ENCODE results near the gene PANK3. TPM values are rescaled to one million over a fixed set of nuclear protein-coding genes. Genes with fewer than 3 reads are reported as not detected.
"Not testable (repeated sequence)": the region's sequence is repeated elsewhere in the genome, so short reads cannot be mapped to it uniquely, and the experiment has no call there.

The PANK3 gene
- total RNA-seq, 1 donor from 2014 or later = 264 TPM

DNA sequence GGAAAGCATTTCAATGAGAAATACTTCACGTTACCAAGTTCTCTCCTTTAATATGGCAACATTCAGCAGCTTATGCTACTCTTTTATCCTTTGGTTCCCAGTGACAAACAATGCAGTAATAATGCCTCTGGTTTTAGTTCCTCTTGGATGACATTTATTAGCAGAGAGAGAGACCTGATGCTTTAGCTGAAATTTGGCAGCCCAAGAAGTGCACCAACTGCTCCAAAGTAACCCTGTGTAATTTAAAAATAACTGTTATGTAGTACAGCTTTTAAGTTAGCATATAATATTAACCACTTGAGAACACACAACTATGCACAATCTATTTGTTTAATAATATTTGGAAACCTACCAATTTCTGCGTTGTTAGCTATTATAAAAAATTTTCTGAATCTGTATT is 21.8 kb downstream of the PANK3 start:
- no peak for FAIRE-seq
- no peak for DNase-seq (ENCODE audit: low spot score in 2 of 2)

- no peak for FAIRE-seq
- DNase-seq (ENCODE audit: low spot score in 2 of 2) = no peak
These were observed 25.6 kb downstream of the PANK3 start for GRCh38 chr5:168553377-168554130.

GRCh38 chr5:168552146-168552545 is 27.0 kb downstream of the PANK3 start:
- FAIRE-seq (no peak), DNase-seq (ENCODE audit: low spot score in 2 of 2) (no peak)

GRCh38 chr5:168550656-168551055 is 28.5 kb downstream of the PANK3 start:
- DNase-seq (ENCODE audit: low spot score in 2 of 2) (no peak), FAIRE-seq (no peak)

- DNase-seq (ENCODE audit: low spot score in 2 of 2) (no peak), FAIRE-seq (no peak)
These were observed 29.6 kb downstream of the PANK3 start for GRCh38 chr5:168549554-168549953.

DNA sequence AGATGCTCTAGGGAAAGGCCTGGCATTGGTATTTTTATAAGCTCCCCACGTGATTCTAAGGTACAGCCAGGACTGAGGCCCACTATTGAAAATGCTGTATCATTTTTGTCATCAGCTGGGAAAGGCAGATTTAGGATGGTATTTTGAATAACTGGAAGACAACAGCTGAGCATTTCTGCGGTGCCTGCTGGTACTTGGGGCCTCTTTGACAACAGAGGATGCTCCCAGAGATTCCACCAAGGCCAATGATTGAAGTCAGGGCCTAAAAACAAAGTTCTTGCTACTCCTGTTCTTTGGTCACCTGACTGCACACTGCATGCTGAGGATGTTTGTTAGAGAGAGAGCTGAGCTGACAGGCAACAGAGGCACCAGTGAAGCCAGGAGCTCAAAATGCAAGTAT is 42.0 kb downstream of the PANK3 start:
- DNase-seq (ENCODE audit: low spot score in 2 of 2) = no peak
- FAIRE-seq = no peak

GRCh38 chr5:168534351-168534750 is 44.8 kb downstream of the PANK3 start:
- not testable (repeated sequence) for DNase-seq (ENCODE audit: low spot score in 2 of 2); FAIRE-seq

GRCh38 chr5:168531987-168532864 is 46.9 kb downstream of the PANK3 start:
- no peak for FAIRE-seq
- DNase-seq (ENCODE audit: low spot score in 2 of 2) = no peak

DNA sequence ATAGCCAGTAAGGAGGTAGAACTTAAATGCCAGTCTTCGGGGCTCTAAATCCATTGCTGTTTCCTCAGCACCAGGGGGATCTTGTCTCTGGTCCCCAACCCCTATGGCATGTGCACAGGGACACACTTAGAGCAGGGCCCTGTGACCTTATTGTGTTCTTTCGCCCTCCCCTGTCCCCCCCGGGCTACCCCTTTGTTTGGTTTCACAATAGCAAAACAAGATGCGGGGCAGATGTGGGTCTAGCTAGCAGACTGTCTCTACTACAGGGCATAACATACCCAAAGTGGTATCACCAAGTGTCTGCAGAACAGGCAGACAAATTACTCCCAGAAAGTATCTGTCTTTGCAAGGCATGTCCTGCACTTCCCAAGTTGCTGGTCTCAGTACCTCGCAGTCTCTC is 48.0 kb downstream of the PANK3 start:
- no peak for FAIRE-seq

GRCh38 chr5:168530621-168531150 is 48.5 kb downstream of the PANK3 start:
- no peak for FAIRE-seq
- no peak for DNase-seq (ENCODE audit: low spot score in 2 of 2)

More for the DNA sequence above, 48.0 kb downstream of the PANK3 start:
- DNase-seq (ENCODE audit: low spot score in 2 of 2) = no peak

DNA sequence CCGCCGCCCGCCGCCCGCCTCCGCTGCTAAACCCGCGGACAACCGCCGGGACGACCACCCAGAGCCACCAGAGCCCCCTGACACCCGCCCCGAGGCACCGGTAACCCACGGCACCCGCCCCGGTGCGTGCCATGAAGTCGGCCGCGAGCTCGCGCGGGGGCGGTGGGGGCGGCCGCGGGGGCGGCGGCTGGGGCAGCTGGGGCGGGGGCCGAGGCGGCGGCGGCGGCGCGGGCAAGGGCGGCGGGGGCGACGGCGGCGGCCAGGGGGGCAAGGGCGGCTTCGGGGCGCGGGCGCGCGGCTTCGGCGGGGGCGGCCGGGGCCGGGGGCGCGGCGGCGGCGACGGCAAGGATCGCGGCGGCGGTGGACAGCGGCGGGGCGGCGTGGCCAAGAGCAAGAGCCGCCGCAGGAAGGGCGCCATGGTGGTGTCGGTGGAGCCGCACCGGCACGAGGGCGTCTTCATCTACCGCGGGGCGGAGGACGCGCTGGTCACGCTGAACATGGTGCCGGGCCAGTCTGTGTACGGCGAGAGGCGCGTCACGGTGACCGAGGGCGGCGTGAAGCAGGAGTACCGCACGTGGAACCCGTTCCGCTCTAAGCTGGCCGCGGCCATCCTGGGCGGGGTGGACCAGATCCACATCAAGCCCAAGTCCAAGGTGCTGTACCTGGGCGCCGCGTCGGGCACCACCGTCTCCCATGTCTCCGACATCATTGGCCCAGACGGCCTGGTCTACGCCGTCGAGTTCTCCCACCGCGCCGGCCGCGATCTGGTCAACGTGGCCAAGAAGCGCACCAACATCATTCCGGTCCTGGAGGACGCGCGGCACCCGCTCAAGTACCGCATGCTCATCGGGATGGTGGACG is 49.6 kb downstream of the PANK3 start:
- DNase-seq (ENCODE audit: low spot score in 2 of 2) (peak in 1 of 2 donors; percentile 53), FAIRE-seq (no peak)

DNA sequence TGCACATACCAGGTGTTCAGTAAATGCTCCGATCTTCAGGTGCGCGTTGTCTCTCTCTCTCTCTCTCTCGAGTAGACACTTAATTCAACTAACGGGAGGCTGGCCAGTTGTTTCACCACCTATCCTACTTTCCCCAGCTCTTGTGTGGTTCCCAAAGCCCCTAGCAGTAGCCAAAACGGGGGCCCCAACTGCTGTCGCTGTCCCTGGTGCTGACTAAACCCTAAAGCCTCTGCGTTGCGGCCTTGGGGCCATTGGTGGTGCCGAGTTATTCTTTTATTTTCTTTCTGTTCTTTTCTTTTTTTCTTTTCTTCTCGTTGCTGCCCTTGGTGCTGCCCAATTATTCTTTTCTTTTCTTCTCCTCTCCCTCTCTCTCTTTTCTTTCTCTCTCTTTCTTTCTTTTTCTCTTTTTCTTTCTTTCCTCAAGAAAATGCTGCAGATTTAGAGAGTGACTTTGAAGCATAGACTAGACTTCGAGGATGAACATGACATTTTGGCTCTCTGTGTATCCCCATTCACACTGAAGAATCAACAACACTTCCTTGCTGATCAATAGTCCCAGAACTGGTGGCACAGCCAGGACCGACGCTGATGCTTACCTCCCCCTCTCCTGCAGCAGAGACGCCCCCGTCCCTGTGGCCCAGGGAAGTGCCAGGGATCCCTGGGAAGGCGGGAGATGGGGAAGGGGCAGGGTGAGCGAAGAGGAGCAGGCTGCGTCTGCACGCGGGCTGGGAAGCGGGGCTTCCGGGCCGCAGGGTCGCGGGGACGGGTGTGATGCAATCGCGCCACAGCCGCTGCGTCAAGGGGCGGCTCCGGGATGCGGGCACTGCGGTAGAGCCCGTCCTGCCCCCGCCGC is 50.4 kb downstream of the PANK3 start, which contains the start of gene FBLL1:
Gene FBLL1, plus strand, starts transcription at position 785 of the 853 bp plus-strand sequence. CDS start 200 bp downstream, outside the sequence.
- peak in 1 of 2 donors; percentile 48 for DNase-seq (ENCODE audit: low spot score in 2 of 2)
- no peak for FAIRE-seq

GRCh38 chr5:168527756-168528295 is 51.3 kb downstream of the PANK3 start:
- no peak for FAIRE-seq

DNA sequence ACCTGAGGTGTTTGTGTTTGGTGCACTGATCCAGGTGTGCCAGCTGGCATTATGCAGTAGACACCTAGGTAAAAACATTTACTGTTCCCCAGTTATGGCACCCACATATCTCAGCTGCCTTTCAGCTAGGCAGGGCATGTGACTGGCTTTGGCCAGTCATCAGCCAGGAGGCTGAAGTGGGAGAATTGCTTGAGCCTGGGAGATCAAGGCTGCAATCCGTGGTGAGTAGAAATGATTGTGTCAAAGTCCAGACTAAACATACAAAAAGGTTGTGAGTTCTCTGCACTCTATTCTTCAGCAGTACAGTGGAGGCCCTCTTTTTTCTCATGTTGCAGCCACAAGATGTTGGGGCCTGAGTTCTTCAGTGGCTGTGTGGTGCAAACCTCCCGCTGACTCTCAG is 53.3 kb downstream of the PANK3 start:
- FAIRE-seq (no peak), DNase-seq (ENCODE audit: low spot score in 2 of 2) (no peak)

More at GRCh38 chr5:168527756-168528295, 51.3 kb downstream of the PANK3 start:
- no peak for DNase-seq (ENCODE audit: low spot score in 2 of 2)

DNA sequence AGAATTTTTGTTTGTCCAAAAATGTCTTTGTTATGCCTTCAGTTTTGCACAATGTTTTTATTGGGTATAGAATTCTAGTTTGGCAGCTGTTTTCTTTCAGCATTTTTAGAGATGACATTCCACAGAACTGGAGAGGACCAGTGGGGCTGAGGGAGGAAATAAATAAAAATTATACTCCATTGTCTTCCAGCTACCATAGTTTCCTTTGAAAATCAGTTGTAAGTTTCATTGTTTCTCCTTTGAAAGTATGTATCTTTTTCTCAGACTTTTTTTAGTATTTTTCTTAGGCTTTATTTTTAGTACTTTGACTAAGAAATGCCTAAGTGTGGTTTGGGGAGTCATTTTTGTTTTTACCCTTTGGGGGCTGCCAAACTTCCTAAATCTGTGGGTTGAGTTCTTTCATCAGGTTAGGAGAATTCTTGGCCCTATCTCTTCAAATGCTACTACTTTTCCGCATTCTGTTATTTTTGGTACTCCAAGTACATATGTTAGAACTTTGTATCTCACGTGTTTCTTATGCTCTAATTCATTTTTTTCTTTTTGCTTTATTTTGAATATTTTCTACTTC is 65.2 kb downstream of the PANK3 start:
- no peak for FAIRE-seq

DNA sequence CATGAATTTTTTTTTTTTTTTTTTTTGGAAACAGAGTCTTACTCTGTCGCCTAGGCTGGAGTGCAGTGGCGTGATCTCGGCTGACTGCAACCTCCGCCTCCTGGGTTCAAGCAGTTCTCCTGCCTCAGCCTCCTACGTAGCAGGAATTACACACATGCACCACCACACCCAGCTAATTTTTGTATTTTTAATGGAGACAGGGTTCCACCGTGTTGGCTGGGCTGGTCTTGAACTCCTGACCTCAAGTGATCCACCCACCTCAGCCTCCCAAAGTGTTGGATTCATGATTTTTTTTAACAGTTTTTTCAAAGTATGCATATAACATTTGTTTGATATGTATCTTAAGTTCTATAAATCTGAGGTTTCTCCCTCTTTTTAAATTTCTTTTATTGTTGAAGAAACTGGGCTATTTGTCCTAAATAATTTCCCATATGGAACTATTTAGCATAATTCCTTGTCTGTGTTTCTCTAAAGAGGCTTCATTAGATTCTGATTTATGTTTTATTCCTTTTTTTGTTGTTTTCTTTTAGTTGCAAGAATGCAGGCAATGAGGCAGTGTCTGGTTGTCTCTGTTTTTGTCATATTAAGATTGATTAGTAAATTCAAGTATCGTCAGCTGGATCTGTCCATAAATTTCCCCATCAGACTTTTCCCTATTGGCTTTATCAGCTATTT is 76.5 kb downstream of the PANK3 start:
- FAIRE-seq (no peak), DNase-seq (ENCODE audit: low spot score in 2 of 2) (no peak)

More for the DNA sequence above, 65.2 kb downstream of the PANK3 start:
- DNase-seq (ENCODE audit: low spot score in 2 of 2) = no peak

Data from frontal cortex (tissue), 4 donors.